Astrocyte of the cerebellum (primary cell): ENCODE results near the gene C16orf86.

Source experiments
- DNase-seq: peaks from one replicate; pipeline ENCODE4 v3.0.0-alpha.2; 2011; ENCODE audit warnings: low read depth
- H3K4me3 ChIP-seq: 2 replicates; pipeline ENCODE4 v1.5.1; 2011; ENCODE audit warnings: mild to moderate bottlenecking, low read depth, low read length, moderate library complexity
- in situ Hi-C: cut with HindIII; loops from 2 replicates; pipeline ENCODE4 v1.10.0; 2017; ENCODE audit warnings: low sequenced_read_pairs
- TF ChIP-seq, protein P1 (sequence below): IDR thresholded peaks from 2 replicates; pipeline ENCODE4 v1.5.1; 2012; ENCODE audit warnings: low read length, low read depth, moderate library complexity, mild to moderate bottlenecking; ENCODE audit errors: missing control alignments

The C16orf86 gene

DNA sequence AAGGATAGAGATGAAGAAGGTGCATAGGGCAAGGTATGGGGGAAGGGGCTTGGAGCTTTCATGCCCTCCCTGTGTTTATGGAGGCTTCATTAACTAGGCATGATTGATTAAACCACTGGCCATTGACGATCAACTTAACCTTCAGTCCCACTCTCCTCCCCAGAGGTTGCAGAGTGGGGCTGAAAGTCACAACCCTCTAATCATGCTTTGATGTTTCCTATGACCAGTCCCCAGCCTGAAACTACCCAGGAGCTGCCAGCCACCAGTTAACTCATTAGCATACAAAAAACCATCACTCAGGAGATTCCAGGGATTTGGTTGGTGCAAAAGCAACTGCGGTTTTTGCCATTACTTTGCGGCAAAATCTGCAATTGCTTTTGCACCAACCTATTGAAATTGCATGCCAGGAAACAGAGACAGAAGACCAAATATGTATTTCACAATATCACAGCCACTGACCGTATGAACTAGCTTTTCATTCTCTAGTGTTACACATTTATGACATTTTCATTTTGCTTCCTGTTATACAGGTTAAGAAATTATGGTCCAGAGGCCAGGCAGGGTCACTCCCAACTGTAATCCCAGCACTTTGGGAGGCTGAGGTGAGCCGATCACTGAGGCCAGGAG, 47.1 kb downstream of the C16orf86 start:
- in situ Hi-C loops = no loop called here
- no peak for DNase-seq
- no peak overlapping the region for H3K4me3 ChIP-seq
- TF ChIP-seq, protein P1, sequence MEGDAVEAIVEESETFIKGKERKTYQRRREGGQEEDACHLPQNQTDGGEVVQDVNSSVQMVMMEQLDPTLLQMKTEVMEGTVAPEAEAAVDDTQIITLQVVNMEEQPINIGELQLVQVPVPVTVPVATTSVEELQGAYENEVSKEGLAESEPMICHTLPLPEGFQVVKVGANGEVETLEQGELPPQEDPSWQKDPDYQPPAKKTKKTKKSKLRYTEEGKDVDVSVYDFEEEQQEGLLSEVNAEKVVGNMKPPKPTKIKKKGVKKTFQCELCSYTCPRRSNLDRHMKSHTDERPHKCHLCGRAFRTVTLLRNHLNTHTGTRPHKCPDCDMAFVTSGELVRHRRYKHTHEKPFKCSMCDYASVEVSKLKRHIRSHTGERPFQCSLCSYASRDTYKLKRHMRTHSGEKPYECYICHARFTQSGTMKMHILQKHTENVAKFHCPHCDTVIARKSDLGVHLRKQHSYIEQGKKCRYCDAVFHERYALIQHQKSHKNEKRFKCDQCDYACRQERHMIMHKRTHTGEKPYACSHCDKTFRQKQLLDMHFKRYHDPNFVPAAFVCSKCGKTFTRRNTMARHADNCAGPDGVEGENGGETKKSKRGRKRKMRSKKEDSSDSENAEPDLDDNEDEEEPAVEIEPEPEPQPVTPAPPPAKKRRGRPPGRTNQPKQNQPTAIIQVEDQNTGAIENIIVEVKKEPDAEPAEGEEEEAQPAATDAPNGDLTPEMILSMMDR = no peak

GRCh38 chr16:67714522-67714921, 47.9 kb downstream of the C16orf86 start:
- in situ Hi-C loops = no loop called here
- no peak for DNase-seq
- TF ChIP-seq, protein P1 = no peak
- no peak overlapping the region for H3K4me3 ChIP-seq

GRCh38 chr16:67716097-67716496, 49.5 kb downstream of the C16orf86 start:
- DNase-seq = no peak
- in situ Hi-C loops = loop anchor here (5.0 kb wide), 1 partner anchor 106 kb away; no protein-coding TSS in a partner anchor
- no peak overlapping the region for H3K4me3 ChIP-seq
- TF ChIP-seq, protein P1 = no peak
